Measurements from ENCODE around the gene C1D. TPM values are rescaled to one million over a fixed set of nuclear protein-coding genes. Genes with fewer than 3 reads are reported as not detected.
A peak's percentile ranks its signal among the peaks of the same experiment; 100 is the strongest.

The C1D gene, protein sequence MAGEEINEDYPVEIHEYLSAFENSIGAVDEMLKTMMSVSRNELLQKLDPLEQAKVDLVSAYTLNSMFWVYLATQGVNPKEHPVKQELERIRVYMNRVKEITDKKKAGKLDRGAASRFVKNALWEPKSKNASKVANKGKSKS
- total RNA-seq (ENCODE audit: low replicate concordance), result 38.8 and 66.6 TPM in 2 replicates

DNA sequence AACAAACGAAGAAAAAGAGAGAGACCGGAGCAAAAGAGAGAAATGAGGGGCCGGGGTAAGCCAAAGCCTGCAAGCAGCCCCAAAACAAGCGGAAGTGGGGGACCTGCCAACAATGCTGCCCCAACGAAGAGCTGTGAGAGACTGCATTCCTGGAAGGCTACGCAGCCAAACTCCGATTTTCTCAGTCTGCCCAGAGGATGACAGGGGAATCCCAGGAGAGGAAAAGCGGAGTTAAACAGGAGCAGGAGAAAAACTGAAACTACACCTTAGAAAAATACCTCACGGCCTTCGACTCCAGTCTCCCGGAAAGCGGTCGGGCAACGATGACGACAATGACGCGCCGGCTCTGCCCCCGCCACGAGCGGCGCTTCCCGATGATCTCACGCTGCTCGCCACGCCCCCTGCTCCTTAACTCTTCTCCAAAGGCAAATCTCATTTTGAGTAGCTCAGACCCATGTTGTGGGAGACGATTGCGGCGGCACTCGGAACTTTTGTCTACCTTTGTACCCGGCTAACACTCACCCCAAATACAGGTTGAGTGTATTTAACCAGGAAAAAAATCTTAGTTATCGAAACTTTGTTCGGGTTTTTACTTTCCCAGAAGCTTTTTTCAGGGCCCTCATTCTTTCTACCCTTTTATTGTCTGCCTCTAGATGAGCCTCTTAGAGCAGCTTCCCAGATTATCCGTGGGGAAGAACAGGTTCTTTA, at the start of gene C1D:
TSS of gene C1D (minus strand) at position 325 of the 708 bp plus-strand sequence. CDS start 15,694 bp downstream, outside the sequence.
- Mint-ChIP-seq H3K27me3 (ENCODE audit: insufficient read depth, low read depth) (peaks cover 2% of the 10 kb centered on the region), H3K36me3 (no peaks in the 10 kb centered on the region), H3K9me3 (peaks cover 3% of the 10 kb centered on the region), H3K4me1 (peaks cover 14% of the 10 kb centered on the region), H3K4me3 (peak within 1 kb of the TSS; percentile 97), H3K27ac (peak within 1 kb of the TSS; percentile 96)
- Histone ChIP-seq H3K9ac (peak within 1 kb of the TSS; percentile 96), H3F3A (ENCODE audit: low read depth) (peaks cover 6% of the 10 kb centered on the region), H3K4me1 (peaks cover 21% of the 10 kb centered on the region), H4K20me1 (ENCODE audit: low read depth) (peaks cover 24% of the 10 kb centered on the region), H3K27ac (peak within 1 kb of the TSS; percentile 84), H3K4me2 (peak within 1 kb of the TSS; percentile 98), H3K4me3 (peak within 1 kb of the TSS; percentile 98), H3K36me3 (no peaks in the 10 kb centered on the region), H2AFZ (replicated peaks) (peak within 1 kb of the TSS; percentile 88), H3K9me3 (ENCODE audit: low read depth) (no peaks in the 10 kb centered on the region), H3K27me3 (no peaks in the 10 kb centered on the region), H3K79me2 (ENCODE audit: low read depth) (peaks cover 49% of the 10 kb centered on the region)
- DNase-seq (ENCODE audit: low spot score), result peak; percentile 96
- TF ChIP-seq EZH2phosphoT487 (IDR thresholded peaks at IDR 0.05) (no peak), EZH2 (IDR thresholded peaks at IDR 0.05) (no peak)
- TF ChIP-seq, protein P1, sequence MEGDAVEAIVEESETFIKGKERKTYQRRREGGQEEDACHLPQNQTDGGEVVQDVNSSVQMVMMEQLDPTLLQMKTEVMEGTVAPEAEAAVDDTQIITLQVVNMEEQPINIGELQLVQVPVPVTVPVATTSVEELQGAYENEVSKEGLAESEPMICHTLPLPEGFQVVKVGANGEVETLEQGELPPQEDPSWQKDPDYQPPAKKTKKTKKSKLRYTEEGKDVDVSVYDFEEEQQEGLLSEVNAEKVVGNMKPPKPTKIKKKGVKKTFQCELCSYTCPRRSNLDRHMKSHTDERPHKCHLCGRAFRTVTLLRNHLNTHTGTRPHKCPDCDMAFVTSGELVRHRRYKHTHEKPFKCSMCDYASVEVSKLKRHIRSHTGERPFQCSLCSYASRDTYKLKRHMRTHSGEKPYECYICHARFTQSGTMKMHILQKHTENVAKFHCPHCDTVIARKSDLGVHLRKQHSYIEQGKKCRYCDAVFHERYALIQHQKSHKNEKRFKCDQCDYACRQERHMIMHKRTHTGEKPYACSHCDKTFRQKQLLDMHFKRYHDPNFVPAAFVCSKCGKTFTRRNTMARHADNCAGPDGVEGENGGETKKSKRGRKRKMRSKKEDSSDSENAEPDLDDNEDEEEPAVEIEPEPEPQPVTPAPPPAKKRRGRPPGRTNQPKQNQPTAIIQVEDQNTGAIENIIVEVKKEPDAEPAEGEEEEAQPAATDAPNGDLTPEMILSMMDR (IDR thresholded peaks at IDR 0.05), result no peak

DNA sequence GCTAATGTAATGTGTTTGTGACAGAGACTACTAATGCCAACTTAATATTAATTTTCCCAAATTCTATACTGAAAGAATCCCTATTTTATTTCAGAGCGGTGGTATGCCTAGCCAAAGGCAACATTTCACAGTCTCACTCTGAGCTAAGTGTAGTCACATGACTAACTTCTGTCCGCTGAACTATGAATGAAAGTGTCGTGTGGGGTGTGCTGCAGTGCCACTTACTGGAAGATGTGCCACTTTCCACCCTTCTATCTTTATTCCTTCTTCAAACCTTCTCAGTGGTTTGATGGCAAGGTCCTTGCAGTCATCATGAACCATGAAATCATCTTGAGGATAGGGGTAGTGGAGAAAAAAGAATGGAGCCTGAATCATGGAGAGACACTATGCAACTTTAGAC, 47.3 kb upstream of the C1D start:
- H2AFZ ChIP-seq (replicated peaks), result no peak overlapping the region
- no peaks in the 10 kb centered on the region for H4K20me1 ChIP-seq (ENCODE audit: low read depth)
- no peak overlapping the region for H3K4me3 ChIP-seq
- no peak overlapping the region for H3K27ac ChIP-seq
- peaks cover 8% of the 10 kb centered on the region for H3K27me3 Mint-ChIP-seq (ENCODE audit: insufficient read depth, low read depth)
- H3K36me3 Mint-ChIP-seq, result no peaks in the 10 kb centered on the region
- no peaks in the 10 kb centered on the region for H3K4me1 ChIP-seq
- no peaks in the 10 kb centered on the region for H3K36me3 ChIP-seq
- TF ChIP-seq EZH2phosphoT487 (IDR thresholded peaks at IDR 0.05) (no peak), EZH2 (IDR thresholded peaks at IDR 0.05) (no peak)
- TF ChIP-seq, protein P1 (IDR thresholded peaks at IDR 0.05), result no peak
- H3K4me2 ChIP-seq, result no peak overlapping the region
- H3K4me3 Mint-ChIP-seq, result no peak overlapping the region
- no peaks in the 10 kb centered on the region for H3K27me3 ChIP-seq
- no peak overlapping the region for H3K9ac ChIP-seq
- H3K27ac Mint-ChIP-seq, result no peak overlapping the region
- peaks cover 5% of the 10 kb centered on the region for H3K9me3 Mint-ChIP-seq
- H3K9me3 ChIP-seq (ENCODE audit: low read depth), result no peaks in the 10 kb centered on the region
- H3K79me2 ChIP-seq (ENCODE audit: low read depth), result no peaks in the 10 kb centered on the region
- H3K4me1 Mint-ChIP-seq, result no peaks in the 10 kb centered on the region
- no peak for DNase-seq (ENCODE audit: low spot score)
- H3F3A ChIP-seq (ENCODE audit: low read depth), result no peaks in the 10 kb centered on the region

DNA sequence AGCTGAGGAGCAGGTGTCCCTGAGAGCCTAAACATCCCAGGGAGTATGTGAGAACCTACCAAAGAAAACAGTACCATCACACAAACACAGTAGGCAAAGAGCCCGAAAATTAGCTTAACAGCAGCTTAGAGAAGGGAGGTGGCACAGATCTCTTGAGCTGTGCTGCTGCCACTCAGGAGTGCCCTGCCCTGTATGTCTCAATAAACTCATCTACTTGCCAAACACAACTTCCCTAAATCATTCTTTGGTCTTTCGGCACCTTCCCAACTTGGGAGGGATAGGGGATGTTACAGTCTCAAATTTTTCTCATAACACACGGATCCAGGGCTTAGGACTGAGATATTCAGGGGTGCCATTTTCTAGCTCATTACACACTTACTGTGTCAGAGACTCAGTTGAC, 45.3 kb upstream of the C1D start:
- Histone ChIP-seq H3K4me1 (no peaks in the 10 kb centered on the region), H3K27ac (no peak overlapping the region), H2AFZ (replicated peaks) (no peak overlapping the region), H3K36me3 (no peaks in the 10 kb centered on the region), H3K79me2 (ENCODE audit: low read depth) (no peaks in the 10 kb centered on the region), H4K20me1 (ENCODE audit: low read depth) (no peaks in the 10 kb centered on the region), H3K9me3 (ENCODE audit: low read depth) (no peaks in the 10 kb centered on the region), H3F3A (ENCODE audit: low read depth) (no peaks in the 10 kb centered on the region), H3K9ac (no peak overlapping the region), H3K4me3 (no peak overlapping the region), H3K27me3 (no peaks in the 10 kb centered on the region), H3K4me2 (no peak overlapping the region)
- Mint-ChIP-seq H3K27me3 (ENCODE audit: insufficient read depth, low read depth) (peaks cover 5% of the 10 kb centered on the region), H3K27ac (no peak overlapping the region), H3K4me3 (no peak overlapping the region), H3K9me3 (peaks cover 5% of the 10 kb centered on the region), H3K36me3 (no peaks in the 10 kb centered on the region), H3K4me1 (no peaks in the 10 kb centered on the region)
- DNase-seq (ENCODE audit: low spot score), result no peak
- TF ChIP-seq EZH2 (IDR thresholded peaks at IDR 0.05), result no peak
- TF ChIP-seq, protein P1 (IDR thresholded peaks at IDR 0.05), result no peak
- TF ChIP-seq EZH2phosphoT487 (IDR thresholded peaks at IDR 0.05), result no peak

Measured in neural progenitor cell (in vitro differentiated cells).